OCI-LY7 (cell line): Measurements from ENCODE around the gene IKZF1.

ENCODE experiments used
- CTCF ChIP-seq: fragments of 200-600 bp; sonication (generic); conservative IDR thresholded peaks from 2 replicates; pipeline ENCODE4 v1.5.1; 2014; ENCODE audit warnings: mild to moderate bottlenecking, antibody characterized with exemption, low read length, moderate library complexity, mixed read lengths
- EZH2phosphoT487 ChIP-seq: fragments of 200-600 bp; sonication (generic); IDR thresholded peaks from 2 replicates; pipeline ENCODE4 v1.6.1; 2018; ENCODE audit warnings: low read depth, borderline replicate concordance, mild to moderate bottlenecking, mixed run types, antibody characterized with exemption, low read length, moderate library complexity, mixed read lengths

DNA sequence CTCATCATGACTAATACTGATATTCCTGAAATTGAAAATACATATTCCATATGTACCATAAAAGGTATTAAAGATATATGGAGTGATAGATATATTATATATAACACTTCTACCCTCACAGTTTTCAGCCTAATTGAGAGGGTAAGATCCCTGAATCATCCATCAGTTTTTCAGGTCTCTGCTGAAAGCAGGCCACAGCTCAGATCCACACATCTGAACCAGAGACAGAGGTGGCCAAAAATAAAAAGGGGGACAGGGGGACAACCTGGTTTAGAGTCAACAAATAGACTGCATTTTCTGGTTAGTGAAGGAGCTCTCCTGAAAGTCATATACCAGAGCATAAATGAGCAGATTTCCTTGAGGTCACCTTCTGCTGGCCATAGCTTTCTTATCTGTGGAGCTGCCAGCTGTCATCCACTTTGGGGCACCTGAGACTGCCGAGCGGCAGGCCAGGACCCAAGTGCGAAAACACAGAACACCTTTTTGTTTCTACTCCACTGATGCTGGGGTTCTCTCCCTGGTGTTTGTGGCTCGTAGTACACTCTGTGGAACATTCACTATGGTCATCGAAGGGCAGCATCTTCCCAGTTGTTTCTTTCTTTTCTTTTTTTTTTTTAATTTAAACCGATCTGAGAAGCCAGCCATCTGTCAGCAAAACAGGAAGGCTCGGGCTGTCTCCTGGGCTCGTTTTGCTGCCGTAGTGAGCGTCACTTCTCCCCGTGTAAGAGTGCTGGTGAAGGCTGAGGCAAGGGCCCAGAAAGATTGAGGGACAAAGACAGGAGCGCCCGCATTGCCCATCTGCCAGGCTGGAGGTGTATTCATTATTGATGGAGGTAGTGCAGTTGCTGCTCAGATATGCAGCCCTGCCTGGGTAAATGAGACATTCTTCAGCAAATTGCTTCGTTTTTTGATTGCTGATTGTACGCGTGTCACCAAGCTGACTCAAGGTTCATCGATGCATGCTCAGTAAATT, 13.5 kb downstream of the IKZF1 start:
- TF ChIP-seq EZH2phosphoT487: no peak
- no peak for TF ChIP-seq CTCF
